HFF-Myc (cell line): ENCODE measurements around the gene MYL2.

Experiments
- DNase-seq: peaks from one replicate; pipeline ENCODE4 v3.0.0-alpha.2; 2011; ENCODE audit warnings: low read depth; ENCODE audit errors: extremely low read depth
- H3K4me3 ChIP-seq: replicated peaks from 2 replicates; pipeline ENCODE4 v1.5.1; 2011; ENCODE audit warnings: low read depth, mild to moderate bottlenecking, control low read depth, low read length
- TF ChIP-seq, protein P1 (sequence below): IDR thresholded peaks from 2 replicates; pipeline ENCODE4 v1.5.1; 2012; ENCODE audit warnings: mild to moderate bottlenecking, low read depth, low read length, control low read depth; ENCODE audit errors: missing control alignments

MYL2 gene

DNA sequence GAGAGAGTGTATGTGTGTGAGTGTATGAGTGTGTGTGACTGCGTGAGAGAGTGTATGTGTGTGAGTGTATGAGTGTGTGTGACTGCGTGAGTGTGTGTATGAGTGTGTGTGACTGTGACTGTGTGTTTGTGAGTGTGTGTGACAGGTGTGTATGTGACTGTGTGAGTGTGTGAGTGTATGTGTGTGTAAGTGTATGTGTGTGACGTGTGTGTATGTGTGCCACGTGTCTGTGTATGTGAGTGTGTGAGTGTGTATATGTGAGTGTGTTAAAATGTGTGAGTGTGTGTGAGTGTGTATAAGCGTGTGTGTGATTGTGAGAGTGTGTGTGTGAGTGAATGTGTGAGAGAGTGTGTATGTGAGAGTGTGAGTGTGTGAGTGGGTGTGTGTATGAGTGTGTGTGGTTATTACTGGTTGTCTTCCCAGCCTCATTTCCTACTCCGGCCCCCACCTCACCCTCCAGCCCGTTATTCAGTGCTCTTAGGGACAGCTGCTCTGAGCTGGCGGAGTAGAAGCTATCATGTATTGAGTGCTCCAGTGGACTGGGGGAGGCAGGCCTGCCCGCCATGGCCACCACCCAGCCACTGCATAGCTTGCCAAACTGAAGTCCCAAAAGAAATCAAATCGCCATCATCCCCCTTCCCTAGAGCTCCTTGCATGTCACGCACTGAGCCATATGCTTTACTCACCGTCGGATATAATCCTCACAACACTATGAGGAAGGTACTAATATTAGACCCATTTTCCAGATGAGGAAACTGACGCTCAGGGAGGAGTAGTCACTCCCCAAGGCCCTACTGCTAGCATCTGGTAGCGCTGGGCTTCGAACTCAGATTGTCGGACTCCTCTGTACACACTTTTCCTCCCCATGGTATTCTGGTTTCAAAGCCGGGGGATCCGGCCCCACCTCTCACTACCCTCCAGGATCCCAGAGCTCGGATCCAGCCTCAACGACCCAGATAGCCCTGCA lies 10.3 kb upstream of the MYL2 start:
- no peak for DNase-seq
- TF ChIP-seq, protein P1, sequence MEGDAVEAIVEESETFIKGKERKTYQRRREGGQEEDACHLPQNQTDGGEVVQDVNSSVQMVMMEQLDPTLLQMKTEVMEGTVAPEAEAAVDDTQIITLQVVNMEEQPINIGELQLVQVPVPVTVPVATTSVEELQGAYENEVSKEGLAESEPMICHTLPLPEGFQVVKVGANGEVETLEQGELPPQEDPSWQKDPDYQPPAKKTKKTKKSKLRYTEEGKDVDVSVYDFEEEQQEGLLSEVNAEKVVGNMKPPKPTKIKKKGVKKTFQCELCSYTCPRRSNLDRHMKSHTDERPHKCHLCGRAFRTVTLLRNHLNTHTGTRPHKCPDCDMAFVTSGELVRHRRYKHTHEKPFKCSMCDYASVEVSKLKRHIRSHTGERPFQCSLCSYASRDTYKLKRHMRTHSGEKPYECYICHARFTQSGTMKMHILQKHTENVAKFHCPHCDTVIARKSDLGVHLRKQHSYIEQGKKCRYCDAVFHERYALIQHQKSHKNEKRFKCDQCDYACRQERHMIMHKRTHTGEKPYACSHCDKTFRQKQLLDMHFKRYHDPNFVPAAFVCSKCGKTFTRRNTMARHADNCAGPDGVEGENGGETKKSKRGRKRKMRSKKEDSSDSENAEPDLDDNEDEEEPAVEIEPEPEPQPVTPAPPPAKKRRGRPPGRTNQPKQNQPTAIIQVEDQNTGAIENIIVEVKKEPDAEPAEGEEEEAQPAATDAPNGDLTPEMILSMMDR = no peak
- no peak overlapping the region for H3K4me3 ChIP-seq

DNA sequence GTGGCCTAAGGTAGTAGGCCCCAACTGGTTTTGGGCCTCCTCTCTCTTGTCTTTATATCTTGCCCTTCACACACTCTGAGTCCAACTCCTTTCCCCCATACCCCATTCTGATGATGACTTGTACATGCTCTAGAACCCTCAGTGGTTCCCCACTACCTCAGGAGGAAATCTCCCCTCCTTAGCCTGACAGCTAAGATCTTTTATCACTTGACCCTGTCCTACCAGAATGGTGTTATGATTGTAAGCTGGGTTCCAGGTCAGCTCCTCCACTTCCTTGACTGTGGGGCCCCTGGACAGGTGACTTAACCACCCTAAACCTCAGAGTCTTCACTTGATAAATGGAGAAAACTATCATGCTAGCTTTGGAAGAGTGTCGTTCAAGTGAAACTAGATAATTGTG lies 9.4 kb upstream of the MYL2 start:
- TF ChIP-seq, protein P1 = no peak
- no peak overlapping the region for H3K4me3 ChIP-seq
- no peak for DNase-seq

DNA sequence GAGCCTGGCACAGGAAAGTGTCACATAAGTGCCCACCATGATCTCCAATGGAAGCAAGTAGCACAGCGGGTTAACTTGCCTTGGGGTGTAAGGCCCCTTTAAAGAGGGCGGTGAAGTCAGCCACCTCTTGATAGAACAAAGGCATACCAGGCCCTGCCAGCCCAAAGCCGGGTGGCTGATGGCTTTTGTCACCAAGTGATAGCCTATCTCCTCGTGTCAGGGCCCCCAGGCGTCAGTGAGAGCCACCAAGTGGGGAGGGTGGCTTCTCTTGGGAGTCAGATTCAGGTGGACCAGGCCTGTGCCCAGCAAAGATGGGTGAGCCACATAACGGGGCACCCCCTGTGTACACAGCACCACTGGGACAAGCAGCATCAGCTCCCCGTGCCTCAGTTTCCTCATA lies 8.3 kb upstream of the MYL2 start:
- TF ChIP-seq, protein P1 = no peak
- DNase-seq = no peak
- H3K4me3 ChIP-seq = no peak overlapping the region

DNA sequence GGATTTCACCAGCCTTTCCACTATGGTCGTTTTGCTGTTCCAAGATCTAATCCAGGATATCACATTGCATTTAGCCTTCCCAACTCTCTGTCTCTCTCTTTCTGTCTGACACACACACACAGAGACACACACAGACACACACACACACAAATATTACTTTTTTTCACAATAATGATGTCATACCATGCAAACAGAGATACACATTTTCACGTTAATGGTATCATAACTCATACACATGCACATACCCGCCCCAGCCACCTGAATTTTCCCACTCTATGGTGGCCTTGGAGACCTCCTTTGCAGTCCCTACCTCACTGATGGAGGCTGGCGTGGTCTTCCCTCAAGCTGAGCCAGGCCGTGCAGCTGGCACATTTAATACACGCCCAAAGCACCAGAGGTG lies 7.2 kb upstream of the MYL2 start:
- TF ChIP-seq, protein P1 = no peak
- no peak for DNase-seq
- H3K4me3 ChIP-seq = no peak overlapping the region

DNA sequence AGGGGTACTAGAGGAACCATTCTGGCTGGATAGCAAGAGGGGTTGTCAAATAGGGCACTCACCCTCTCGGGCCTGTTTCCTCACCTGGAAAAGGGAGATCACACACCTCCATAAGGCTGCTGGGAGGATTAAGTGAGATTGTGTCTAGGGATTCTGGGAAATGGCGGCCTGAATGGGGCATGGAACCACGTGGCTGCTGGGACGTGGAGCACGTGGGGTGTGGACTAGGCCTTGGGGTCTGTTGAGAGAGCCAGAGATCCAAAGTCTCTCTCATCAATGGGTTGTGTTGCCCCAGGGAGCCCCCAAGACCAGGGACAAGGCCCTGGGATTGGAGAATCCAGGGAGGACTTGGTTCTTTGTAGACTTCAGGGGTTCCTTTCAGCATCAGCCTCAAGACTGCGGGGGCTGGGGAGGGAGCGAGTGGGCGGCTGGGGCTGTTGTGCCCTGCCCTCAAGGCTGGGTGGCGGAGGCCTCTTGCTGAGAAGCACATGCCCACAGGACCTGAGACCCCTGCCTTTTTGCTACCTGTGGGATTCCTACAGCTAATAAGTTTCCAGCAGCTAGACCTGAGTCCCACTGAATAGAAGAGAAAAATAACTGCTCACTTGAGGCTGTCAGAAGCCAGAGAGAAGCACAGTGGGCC lies 3.4 kb upstream of the MYL2 start:
- H3K4me3 ChIP-seq = no peak overlapping the region
- no peak for DNase-seq
- TF ChIP-seq, protein P1 = no peak

DNA sequence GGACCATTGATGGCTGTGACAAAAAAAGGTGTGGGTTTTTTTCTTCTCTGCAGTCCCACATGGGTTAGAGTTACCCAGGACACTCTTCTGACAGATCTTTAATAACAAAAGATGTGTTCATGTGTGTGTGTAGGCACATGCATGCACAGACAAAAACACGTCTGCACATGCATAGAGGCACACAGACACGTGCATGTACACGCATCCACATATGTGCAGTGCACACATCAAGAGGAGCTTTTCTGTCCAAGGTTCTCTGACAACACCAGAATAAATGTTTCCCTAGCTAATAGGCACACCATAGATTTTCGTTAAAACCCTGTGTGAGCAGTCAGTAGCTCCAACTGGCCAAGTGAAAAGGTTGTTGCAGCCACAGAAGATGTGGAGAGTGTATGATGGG lies 2.8 kb upstream of the MYL2 start:
- DNase-seq = no peak
- TF ChIP-seq, protein P1 = no peak
- H3K4me3 ChIP-seq = no peak overlapping the region
